GM21381 (cell line): ENCODE measurements around the gene PSENEN.

Source experiments
- ATAC-seq: cut with Tn5 transposase; IDR thresholded peaks from one replicate; pipeline ENCODE4 v1.9.1; 2021; ENCODE audit warnings: mild to moderate bottlenecking, moderate library complexity; ENCODE audit not compliant: unreplicated experiment

PSENEN gene

GRCh38 chr19:35745328-35746086, at the start of gene PSENEN, which contains the start of gene U2AF1L4:
Gene PSENEN, plus strand, starts transcription at chr19:35745651. Its CDS starts 280 bp downstream, at chr19:35745931.
Gene U2AF1L4, minus strand, starts transcription at chr19:35745418. Its CDS starts 27 bp downstream, at chr19:35745391.
- ATAC-seq, result peak; percentile 40

- ATAC-seq, result no peak
These were observed 49.5 kb upstream of the PSENEN start for GRCh38 chr19:35695895-35696422.

- no peak for ATAC-seq
These were observed 48.6 kb upstream of the PSENEN start for GRCh38 chr19:35696835-35697234.

GRCh38 chr19:35702223-35703012, 43.0 kb upstream of the PSENEN start:
- ATAC-seq, result peak; percentile 96

- ATAC-seq, result no peak
These were observed 42.1 kb upstream of the PSENEN start for GRCh38 chr19:35703343-35703742.

GRCh38 chr19:35704218-35704617, 41.2 kb upstream of the PSENEN start, which contains the start of gene ZBTB32:
Gene ZBTB32, plus strand, starts transcription at chr19:35704558. Its CDS starts 10,069 bp downstream, at chr19:35714627.
- no peak for ATAC-seq

GRCh38 chr19:35708391-35708790, 37.1 kb upstream of the PSENEN start:
- ATAC-seq, result no peak

- ATAC-seq, result peak; percentile 23
These were observed 34.4 kb upstream of the PSENEN start for GRCh38 chr19:35710784-35711723.

GRCh38 chr19:35712567-35713505, 32.6 kb upstream of the PSENEN start:
- ATAC-seq, result no peak

- ATAC-seq, result no peak
These were observed 32.0 kb upstream of the PSENEN start for GRCh38 chr19:35713506-35713850.

- ATAC-seq, result no peak
These were observed 31.5 kb upstream of the PSENEN start for GRCh38 chr19:35713904-35714495.

GRCh38 chr19:35714601-35715354, 30.7 kb upstream of the PSENEN start:
- no peak for ATAC-seq

GRCh38 chr19:35715355-35715809, 30.1 kb upstream of the PSENEN start:
- no peak for ATAC-seq

- no peak for ATAC-seq
These were observed 29.3 kb upstream of the PSENEN start for GRCh38 chr19:35715981-35716800.

GRCh38 chr19:35716801-35717664, 28.4 kb upstream of the PSENEN start:
- ATAC-seq, result peak; percentile 54

- ATAC-seq, result no peak
These were observed 27.6 kb upstream of the PSENEN start, which contains the start of gene KMT2B for GRCh38 chr19:35717665-35718344. Gene KMT2B, plus strand, starts transcription at chr19:35718003. Its CDS starts 16 bp downstream, at chr19:35718019.
